GM18951 (cell line): ENCODE data around the gene METTL24.

ENCODE experiments used
- POLR2A ChIP-seq: IDR thresholded peaks from 4 replicates; pipeline ENCODE4 v1.6.1; 2011; ENCODE audit warnings: mild to moderate bottlenecking; ENCODE audit not compliant: insufficient read length, insufficient read depth; ENCODE audit errors: extremely low read depth
- in situ Hi-C: fragments of 300-500 bp; cut with MboI; formaldehyde crosslinking; loops from one replicate; pipeline ENCODE4 v1.12.0; 2022; ENCODE audit warnings: low sequenced_read_pairs, mixed read lengths, inconsistent platforms; ENCODE audit not compliant: unreplicated experiment

The METTL24 gene

GRCh38 chr6:110340392-110340965, 17.7 kb downstream of the METTL24 start:
- in situ Hi-C loops: no loop called here
- no peak for TF ChIP-seq POLR2A

GRCh38 chr6:110338820-110339470, 19.2 kb downstream of the METTL24 start:
- no peak for TF ChIP-seq POLR2A

GRCh38 chr6:110337486-110337885, 20.7 kb downstream of the METTL24 start:
- in situ Hi-C loops: no loop called here
- no peak for TF ChIP-seq POLR2A

More at GRCh38 chr6:110338820-110339470, 19.2 kb downstream of the METTL24 start:
- in situ Hi-C loops: no loop called here

GRCh38 chr6:110334423-110335180, 23.5 kb downstream of the METTL24 start:
- no peak for TF ChIP-seq POLR2A
- in situ Hi-C loops: no loop called here

GRCh38 chr6:110332281-110332680, 25.9 kb downstream of the METTL24 start:
- in situ Hi-C loops: no loop called here
- TF ChIP-seq POLR2A: no peak

GRCh38 chr6:110331816-110332215, 26.3 kb downstream of the METTL24 start:
- in situ Hi-C loops: no loop called here

GRCh38 chr6:110331390-110331789, 26.8 kb downstream of the METTL24 start:
- in situ Hi-C loops: no loop called here
- TF ChIP-seq POLR2A: no peak

More at GRCh38 chr6:110331816-110332215, 26.3 kb downstream of the METTL24 start:
- no peak for TF ChIP-seq POLR2A

- no peak for TF ChIP-seq POLR2A
- in situ Hi-C loops: no loop called here
Observed at GRCh38 chr6:110329714-110330436, 28.3 kb downstream of the METTL24 start.

- in situ Hi-C loops: no loop called here
Observed at GRCh38 chr6:110329348-110329713, 28.8 kb downstream of the METTL24 start.

GRCh38 chr6:110328259-110328658, 29.9 kb downstream of the METTL24 start:
- no peak for TF ChIP-seq POLR2A
- in situ Hi-C loops: no loop called here

More at GRCh38 chr6:110329348-110329713, 28.8 kb downstream of the METTL24 start:
- TF ChIP-seq POLR2A: no peak

- in situ Hi-C loops: no loop called here
- no peak for TF ChIP-seq POLR2A
Observed at GRCh38 chr6:110327391-110327790, 30.8 kb downstream of the METTL24 start.

GRCh38 chr6:110326609-110327008, 31.5 kb downstream of the METTL24 start:
- in situ Hi-C loops: no loop called here
- no peak for TF ChIP-seq POLR2A

- in situ Hi-C loops: no loop called here
- no peak for TF ChIP-seq POLR2A
Observed at GRCh38 chr6:110326057-110326456, 32.1 kb downstream of the METTL24 start.
